Gastrocnemius medialis (tissue), 4 donors: ENCODE data around the gene MYEF2. TPM values are rescaled to one million over a fixed set of nuclear protein-coding genes. Genes with fewer than 3 reads are reported as not detected.

ENCODE experiments used
- ATAC-seq, 2 donors: fragments of 150-250 bp; one replicate each; pipeline ENCODE4 v1.9.1; 2016
- DNase-seq, 2 donors: peaks; one replicate each; pipeline ENCODE4 v3.0.0-alpha.2; 2019
- H3K27ac ChIP-seq, 4 donors: fragments of 200-600 bp; sonication (generic); 1 replicate in 1 of 4; 2 replicates in 3 of 4; pipeline ENCODE4 v1.5.1; 2016 to 2018; ENCODE audit warnings: mild to moderate bottlenecking in 2 of 4, moderate library complexity in 1 of 4
- H3K27me3 ChIP-seq, 3 donors: fragments of 200-600 bp; sonication (generic) in 2 of 3; 1 replicate in 1 of 3; 2 replicates in 2 of 3; pipeline versions ENCODE4 v1.5.1 to v1.6.0; 2016 to 2019; ENCODE audit warnings: mild to moderate bottlenecking in 1 of 3, moderate library complexity in 1 of 3
- H3K36me3 ChIP-seq, 2 donors: fragments of 200-600 bp; sonication (generic) in 1 of 2; one replicate each; pipeline ENCODE4 v1.5.1; 2017 to 2018
- H3K4me1 ChIP-seq, 2 donors: fragments of 200-600 bp; sonication (generic) in 1 of 2; one replicate each; pipeline ENCODE4 v1.5.1; 2016 to 2017; ENCODE audit warnings: mild to moderate bottlenecking in 2 of 2
- H3K4me3 ChIP-seq, 4 donors: fragments of 200-600 bp; sonication (generic) in 3 of 4; 1 replicate in 1 of 4; 2 replicates in 3 of 4; pipeline ENCODE4 v1.5.1; 2016 to 2019; ENCODE audit warnings: mild to moderate bottlenecking in 2 of 4
- H3K9me3 ChIP-seq, 3 donors: fragments of 200-600 bp; sonication (generic) in 2 of 3; 1 replicate in 1 of 3; 2 replicates in 2 of 3; pipeline ENCODE4 v1.5.1; 2016 to 2019
- POLR2A ChIP-seq, 2 donors: fragments of 450-650 bp; IDR thresholded peaks; one replicate each; pipeline ENCODE4 v1.6.1; 2017; ENCODE audit warnings: antibody characterized with exemption in 2 of 2, mild to moderate bottlenecking in 2 of 2, moderate library complexity in 2 of 2
- in situ Hi-C, 4 donors: fragments of 200-750 bp; cut with MboI; loops; one replicate each; pipeline versions ENCODE4 v1.15.0 to v1.8.0; 2017; ENCODE audit warnings: low sequenced_read_pairs in 4 of 4
- intact Hi-C: fragments of 100-400 bp; cut with DNase I; formaldehyde crosslinking; loops from one replicate; pipeline ENCODE4 v1.15.1; 2023; ENCODE audit warnings: low total_unique reads
- total RNA-seq, 4 donors: library from RNA; depleted of rRNA; stranded (reverse); fragments of >200 nt; gene quantifications; one replicate each; pipeline versions ENCODE4 v1.1.0 to v1.2.3, GENCODE V29; 2016
- TF ChIP-seq, protein P1 (sequence below), 5 experiments: fragments of 450-650 bp in 3 of 5; fragments of 200-600 bp in 2 of 5; sonication (generic) in 2 of 5; IDR thresholded peaks in 4 of 5; conservative IDR thresholded peaks in 1 of 5; 1 replicate in 4 of 5; 2 replicates in 1 of 5; pipeline ENCODE4 v1.5.1; 2016 to 2019; ENCODE audit warnings: antibody characterized with exemption in 5 of 5, mild to moderate bottlenecking in 3 of 5, moderate library complexity in 3 of 5

The MYEF2 gene
- total RNA-seq, 4 donors from 2014 or later, result 0.29 to 4.9 (median 1.9) TPM

DNA sequence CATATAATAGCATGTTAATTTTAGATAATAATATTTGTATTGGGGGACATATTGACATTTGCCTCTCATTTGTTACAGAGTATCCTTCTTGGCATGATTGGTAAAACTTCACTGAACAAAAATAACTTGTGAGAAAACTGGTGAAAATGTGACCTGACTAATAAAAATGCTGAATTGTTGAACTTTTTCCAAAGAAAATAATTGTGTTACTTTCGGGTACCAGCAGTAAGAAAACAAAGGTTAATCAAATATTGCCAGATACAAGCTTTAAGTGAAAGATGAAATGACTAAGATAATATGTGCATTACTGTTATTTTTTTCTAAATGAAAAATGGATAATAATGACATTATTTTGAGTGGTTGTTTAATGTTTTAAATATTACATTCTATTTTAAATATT lies 43.2 kb upstream of the MYEF2 start:
- H3K36me3 ChIP-seq, result no peaks in the 10 kb centered on the region
- ATAC-seq (no peak), DNase-seq (no peak)
- H3K9me3 ChIP-seq, result no peaks in the 10 kb centered on the region
- in situ Hi-C loops, result no loop called here
- no peak overlapping the region for H3K4me3 ChIP-seq
- H3K4me1 ChIP-seq, result no peaks in the 10 kb centered on the region
- TF ChIP-seq, protein P1, sequence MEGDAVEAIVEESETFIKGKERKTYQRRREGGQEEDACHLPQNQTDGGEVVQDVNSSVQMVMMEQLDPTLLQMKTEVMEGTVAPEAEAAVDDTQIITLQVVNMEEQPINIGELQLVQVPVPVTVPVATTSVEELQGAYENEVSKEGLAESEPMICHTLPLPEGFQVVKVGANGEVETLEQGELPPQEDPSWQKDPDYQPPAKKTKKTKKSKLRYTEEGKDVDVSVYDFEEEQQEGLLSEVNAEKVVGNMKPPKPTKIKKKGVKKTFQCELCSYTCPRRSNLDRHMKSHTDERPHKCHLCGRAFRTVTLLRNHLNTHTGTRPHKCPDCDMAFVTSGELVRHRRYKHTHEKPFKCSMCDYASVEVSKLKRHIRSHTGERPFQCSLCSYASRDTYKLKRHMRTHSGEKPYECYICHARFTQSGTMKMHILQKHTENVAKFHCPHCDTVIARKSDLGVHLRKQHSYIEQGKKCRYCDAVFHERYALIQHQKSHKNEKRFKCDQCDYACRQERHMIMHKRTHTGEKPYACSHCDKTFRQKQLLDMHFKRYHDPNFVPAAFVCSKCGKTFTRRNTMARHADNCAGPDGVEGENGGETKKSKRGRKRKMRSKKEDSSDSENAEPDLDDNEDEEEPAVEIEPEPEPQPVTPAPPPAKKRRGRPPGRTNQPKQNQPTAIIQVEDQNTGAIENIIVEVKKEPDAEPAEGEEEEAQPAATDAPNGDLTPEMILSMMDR (IDR thresholded peaks at IDR 0.05 in 4 of 5, conservative IDR thresholded peaks at IDR 0.05 in 1 of 5), result no peak
- intact Hi-C loops, result no loop called here
- no peaks in the 10 kb centered on the region for H3K27me3 ChIP-seq
- H3K27ac ChIP-seq, result no peak overlapping the region

DNA sequence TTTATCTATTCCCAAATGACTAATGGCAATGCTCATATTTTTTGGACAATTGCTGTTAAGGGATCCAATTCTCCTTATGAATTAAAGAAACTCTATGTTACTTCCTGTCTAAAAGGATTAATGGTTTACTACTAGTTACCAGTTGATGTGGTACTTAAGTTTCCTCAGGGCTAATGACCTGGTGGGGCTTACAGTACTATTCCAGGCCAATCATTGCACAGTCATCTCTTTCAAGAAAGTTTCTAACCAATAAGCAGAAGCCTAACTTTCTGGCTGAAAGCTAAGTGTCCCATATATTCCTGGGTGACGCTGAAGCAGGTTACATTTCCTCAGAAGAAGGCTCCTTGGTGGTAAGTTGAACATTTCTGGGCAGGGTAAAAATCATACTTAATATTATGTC lies 27.9 kb upstream of the MYEF2 start, which contains the start of gene SLC12A1:
Gene SLC12A1 (plus strand): TSS at position 322 of the 400 bp plus-strand sequence. CDS start 1,418 bp downstream, outside the sequence.
- Histone ChIP-seq H3K4me3 (no peak within 1 kb of the TSS), H3K9me3 (no peaks in the 10 kb centered on the region), H3K27ac (no peak within 1 kb of the TSS), H3K4me1 (no peaks in the 10 kb centered on the region), H3K27me3 (no peaks in the 10 kb centered on the region), H3K36me3 (no peaks in the 10 kb centered on the region)
- no peak for TF ChIP-seq POLR2A (IDR thresholded peaks at IDR 0.05)
- TF ChIP-seq, protein P1 (IDR thresholded peaks at IDR 0.05 in 4 of 5, conservative IDR thresholded peaks at IDR 0.05 in 1 of 5), result no peak
- in situ Hi-C loops, result no loop called here
- intact Hi-C loops, result no loop called here
- DNase-seq (no peak), ATAC-seq (no peak)

DNA sequence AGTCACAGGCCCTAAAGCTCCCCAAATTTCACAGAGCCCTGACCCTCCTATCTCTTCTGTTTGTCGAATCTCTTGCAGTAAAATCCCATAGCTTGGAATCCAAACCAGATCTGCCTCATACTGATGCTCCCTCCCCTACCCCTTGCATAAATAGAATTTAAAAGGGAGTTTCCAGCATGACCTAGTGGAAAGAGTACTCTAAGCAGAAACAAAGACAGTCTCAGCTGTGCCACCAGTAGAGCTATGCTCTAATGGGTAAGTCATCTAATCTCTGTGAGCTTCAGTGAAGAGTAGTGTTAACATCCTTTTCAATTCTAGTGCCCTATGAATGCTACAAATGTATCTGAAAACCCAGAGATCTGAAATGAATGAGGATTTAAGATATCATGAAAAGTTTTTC lies 24.0 kb upstream of the MYEF2 start:
- ATAC-seq (no peak), DNase-seq (no peak)
- in situ Hi-C loops (no loop called here), intact Hi-C loops (no loop called here)
- H3K4me3 ChIP-seq, result no peak overlapping the region
- no peaks in the 10 kb centered on the region for H3K36me3 ChIP-seq
- TF ChIP-seq, protein P1 (IDR thresholded peaks at IDR 0.05 in 4 of 5, conservative IDR thresholded peaks at IDR 0.05 in 1 of 5), result no peak
- no peak for TF ChIP-seq POLR2A (IDR thresholded peaks at IDR 0.05)
- no peak overlapping the region for H3K27ac ChIP-seq
- H3K9me3 ChIP-seq, result no peaks in the 10 kb centered on the region
- H3K27me3 ChIP-seq, result no peaks in the 10 kb centered on the region
- H3K4me1 ChIP-seq, result no peaks in the 10 kb centered on the region

DNA sequence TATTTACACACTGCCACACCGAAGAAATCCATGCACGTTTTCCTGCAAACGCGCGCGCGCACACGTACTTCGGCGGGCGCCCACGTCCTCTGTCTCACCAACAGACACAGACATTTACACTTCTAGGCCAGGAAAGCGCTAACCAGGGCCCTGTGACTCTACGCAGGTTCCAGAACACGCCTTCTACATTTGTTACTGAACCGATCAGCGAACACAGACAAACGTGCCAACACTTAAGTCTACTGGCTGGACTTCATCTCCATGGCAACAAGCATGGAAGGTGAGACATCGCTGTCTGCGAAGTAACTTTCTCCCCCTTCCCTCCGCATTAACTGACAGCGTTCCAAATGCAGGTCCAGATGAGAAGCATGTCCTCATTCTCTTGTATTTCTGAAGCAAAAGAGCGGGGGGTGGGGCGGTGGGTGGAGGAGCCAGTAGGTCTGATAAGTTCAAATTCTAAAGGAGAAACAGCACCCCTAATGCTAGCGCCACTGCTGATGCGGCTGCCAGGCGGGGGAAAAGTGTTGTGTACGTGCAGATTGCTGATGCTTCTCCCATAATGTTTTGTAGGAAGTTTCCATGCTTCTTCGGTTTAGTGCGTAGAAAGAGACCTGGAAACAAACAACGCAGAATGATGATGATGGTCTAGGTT lies 13.6 kb upstream of the MYEF2 start, which contains the start of gene CTXN2:
Gene CTXN2 (plus strand): TSS at position 92 of the 652 bp plus-strand sequence. CDS start 9,636 bp downstream, outside the sequence.
- Histone ChIP-seq H3K27me3 (peaks cover 3 to 11% (median 4%) of the 10 kb centered on the region in 3 donors), H3K27ac (no peak within 1 kb of the TSS), H3K9me3 (no peaks in the 10 kb centered on the region), H3K36me3 (no peaks in the 10 kb centered on the region), H3K4me1 (no peaks in the 10 kb centered on the region), H3K4me3 (no peak within 1 kb of the TSS)
- ATAC-seq (no peak), DNase-seq (no peak)
- intact Hi-C loops, result no loop called here
- TF ChIP-seq, protein P1 (IDR thresholded peaks at IDR 0.05 in 4 of 5, conservative IDR thresholded peaks at IDR 0.05 in 1 of 5), result no peak
- TF ChIP-seq POLR2A (IDR thresholded peaks at IDR 0.05), result no peak
- in situ Hi-C loops, result no loop called here
